IgD-negative memory B cell (primary cell): ENCODE results near the gene LACC1. TPM values are rescaled to one million over a fixed set of nuclear protein-coding genes. Genes with fewer than 3 reads are reported as not detected.

ENCODE experiments used
- H3K27ac Mint-ChIP-seq, 3 donors: one replicate each; pipeline ENCODE4 v1.8.0; 2020 to 2022; ENCODE audit warnings: mild to moderate bottlenecking in 3 of 3, mixed read lengths in 3 of 3, moderate library complexity in 1 of 3
- H3K27me3 Mint-ChIP-seq: one replicate; pipeline ENCODE4 v1.8.0; 2021; ENCODE audit warnings: mixed read lengths
- H3K36me3 Mint-ChIP-seq: one replicate; pipeline ENCODE4 v1.8.0; 2020; ENCODE audit warnings: mild to moderate bottlenecking, mixed read lengths
- H3K4me1 Mint-ChIP-seq, 3 donors: one replicate each; pipeline ENCODE4 v1.8.0; 2020 to 2022; ENCODE audit warnings: mixed read lengths in 3 of 3, mild to moderate bottlenecking in 1 of 3
- H3K4me3 Mint-ChIP-seq, 4 donors: one replicate each; pipeline ENCODE4 v1.8.0; 2020 to 2022; ENCODE audit warnings: mild to moderate bottlenecking in 4 of 4, mixed read lengths in 4 of 4, moderate library complexity in 3 of 4
- H3K9me3 Mint-ChIP-seq, 3 donors: one replicate each; pipeline ENCODE4 v1.8.0; 2020 to 2021; ENCODE audit warnings: mixed read lengths in 3 of 3, mild to moderate bottlenecking in 1 of 3
- polyA plus RNA-seq: library from polyadenylated mRNA; unstranded; fragments of 300-500 nt; fragmentation: Illumina TruSeq; gene quantifications from one replicate; pipeline ENCODE4 v1.2.3, GENCODE V29; 2021

LACC1 gene
- polyA plus RNA-seq, 1 donor from 2014 or later, result 2.0 TPM

DNA sequence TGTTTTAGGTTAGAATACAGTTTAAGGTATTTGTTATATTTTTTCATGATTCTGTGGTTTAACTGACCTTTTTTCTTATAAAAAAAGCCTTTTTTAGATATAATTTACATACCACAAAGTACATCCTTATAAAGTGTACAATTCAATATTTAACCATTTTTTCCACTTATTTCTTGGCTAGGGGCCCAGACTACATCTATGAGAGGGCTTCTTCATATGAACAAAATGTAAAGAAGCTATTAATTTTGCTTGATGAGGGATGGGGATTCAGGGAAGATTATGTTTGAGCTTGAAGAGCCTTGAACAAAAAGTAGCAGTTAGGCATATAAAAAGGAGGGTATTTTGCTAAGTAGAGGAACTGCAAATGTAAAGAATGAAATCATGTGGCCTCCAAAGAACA, 2.4 kb upstream of the LACC1 start:
- Mint-ChIP-seq H3K4me3 (peak overlapping the region; percentile 65 to 98 (median 96)), H3K9me3 (no peaks in the 10 kb centered on the region), H3K27ac (peak overlapping the region; percentile 81 to 98 (median 88))

DNA sequence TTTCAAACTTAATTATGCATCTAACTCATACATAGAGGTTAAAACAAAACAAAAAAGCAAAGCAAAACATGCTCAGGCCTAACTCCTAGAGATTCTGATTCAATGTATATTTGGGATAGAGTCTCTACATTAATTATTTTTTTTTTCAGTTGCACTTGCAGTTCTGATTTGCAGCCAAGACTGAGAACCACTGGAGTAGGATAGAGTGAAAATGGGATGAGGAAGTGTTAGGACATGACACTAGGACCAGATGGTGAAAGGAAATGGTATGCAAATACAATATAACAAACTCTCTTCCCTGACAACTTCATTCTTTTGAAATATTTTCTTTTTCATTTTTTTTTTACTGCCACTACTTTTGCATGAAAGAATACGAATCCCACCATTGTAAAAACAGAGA, 1.9 kb upstream of the LACC1 start:
- no peaks in the 10 kb centered on the region for H3K27me3 Mint-ChIP-seq
- H3K27ac Mint-ChIP-seq, result peak overlapping the region; percentile 81 to 98 (median 88)
- no peaks in the 10 kb centered on the region for H3K36me3 Mint-ChIP-seq
- H3K9me3 Mint-ChIP-seq, result no peaks in the 10 kb centered on the region
- peak overlapping the region; percentile 65 to 98 (median 96) for H3K4me3 Mint-ChIP-seq
- peaks cover 25 to 29% (median 29%) of the 10 kb centered on the region in 3 donors for H3K4me1 Mint-ChIP-seq

More for the DNA sequence above, 2.4 kb upstream of the LACC1 start:
- Mint-ChIP-seq H3K27me3 (no peaks in the 10 kb centered on the region), H3K4me1 (peaks cover 25 to 29% (median 29%) of the 10 kb centered on the region in 3 donors), H3K36me3 (no peaks in the 10 kb centered on the region)

DNA sequence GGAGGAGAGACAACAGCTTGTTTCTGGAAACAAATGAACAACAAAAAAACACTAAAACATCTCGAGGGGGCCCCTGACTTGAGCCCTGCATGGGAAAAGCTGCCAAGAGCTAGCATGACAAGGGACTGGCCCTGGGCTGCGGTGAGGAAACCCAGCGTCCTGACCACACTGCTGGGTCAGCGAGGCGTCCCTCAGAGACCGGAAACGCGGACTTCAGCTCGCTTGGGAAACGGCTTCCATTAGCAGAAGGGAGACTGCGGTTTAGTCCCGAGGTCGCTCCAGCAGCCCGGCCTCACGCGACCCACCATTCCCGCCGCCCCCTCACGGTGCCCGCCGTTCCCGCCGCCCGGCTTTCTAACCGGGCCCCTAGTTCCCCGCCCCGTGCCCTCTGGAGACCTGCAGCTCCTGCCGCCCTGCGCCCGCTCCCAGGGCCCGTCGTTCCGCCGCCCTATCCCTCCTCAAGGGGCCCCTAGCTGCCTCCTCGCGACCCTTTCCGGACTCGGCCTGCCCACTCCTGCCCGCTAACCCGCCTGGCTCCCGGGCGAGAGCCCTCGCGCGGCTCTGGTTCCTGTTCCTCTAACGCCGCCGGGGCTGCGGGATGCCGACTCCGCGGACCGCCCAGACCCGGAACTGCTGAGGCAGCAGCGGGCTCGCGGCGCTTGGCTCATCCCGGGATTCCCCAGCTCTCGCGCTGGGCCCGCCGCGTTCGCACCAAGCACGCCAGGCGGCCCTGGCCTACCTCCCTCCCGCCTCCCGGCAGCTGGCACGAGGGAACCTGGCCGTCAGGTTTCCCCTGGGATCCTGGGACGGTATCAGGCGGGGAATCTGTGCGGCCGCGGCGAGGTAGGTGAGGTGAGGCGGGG, 581 bp upstream of the LACC1 start, which contains the start of gene CCDC122:
CCDC122 (minus strand) TSS at position 849 of the 863 bp plus-strand sequence. CDS start 10,364 bp downstream, outside the sequence.
- no peaks in the 10 kb centered on the region for H3K36me3 Mint-ChIP-seq
- H3K27ac Mint-ChIP-seq, result peak within 1 kb of the TSS; percentile 81 to 98 (median 95)
- H3K4me3 Mint-ChIP-seq, result peak within 1 kb of the TSS; percentile 93 to 98 (median 96)
- H3K27me3 Mint-ChIP-seq, result no peaks in the 10 kb centered on the region
- H3K9me3 Mint-ChIP-seq, result no peaks in the 10 kb centered on the region
- peaks cover 25 to 29% (median 29%) of the 10 kb centered on the region in 3 donors for H3K4me1 Mint-ChIP-seq

DNA sequence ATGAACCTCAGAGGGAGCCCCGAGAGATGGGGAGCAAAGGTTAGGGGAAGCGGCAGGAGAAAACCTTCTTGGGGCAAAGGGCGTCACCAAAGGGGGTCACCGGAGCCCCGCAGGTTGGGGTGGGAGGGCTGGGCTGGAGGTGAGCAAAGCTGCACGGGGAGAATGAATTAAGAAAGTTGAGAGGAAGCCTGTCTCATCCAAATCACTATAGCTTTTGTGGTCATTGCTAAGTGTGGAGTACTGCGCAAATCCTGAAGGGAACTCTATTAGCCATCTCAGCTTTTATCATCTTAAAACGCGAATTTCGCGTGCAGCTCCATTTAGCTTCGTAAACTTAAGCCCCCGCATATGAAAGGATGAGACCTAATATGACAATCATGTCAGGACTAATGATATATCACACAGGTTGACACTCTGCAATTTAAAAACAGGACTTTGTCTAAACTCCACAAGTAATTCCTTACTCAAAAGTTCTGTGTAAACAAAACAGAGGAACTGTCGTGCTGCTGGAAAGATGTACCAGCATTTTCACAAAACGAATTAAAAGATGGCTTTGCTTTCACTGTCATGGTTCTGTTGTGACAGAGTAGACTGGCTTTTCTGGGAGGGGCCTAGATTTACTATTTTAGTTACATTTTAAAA, 631 bp downstream of the LACC1 start:
- H3K4me1 Mint-ChIP-seq, result peaks cover 25 to 29% (median 27%) of the 10 kb centered on the region in 3 donors
- H3K27ac Mint-ChIP-seq, result peak overlapping the region in 2 of 3 donors; percentile 95 to 98
- H3K4me3 Mint-ChIP-seq, result peak overlapping the region; percentile 93 to 98 (median 96)
- H3K36me3 Mint-ChIP-seq, result no peaks in the 10 kb centered on the region
- H3K9me3 Mint-ChIP-seq, result no peaks in the 10 kb centered on the region
- no peaks in the 10 kb centered on the region for H3K27me3 Mint-ChIP-seq

DNA sequence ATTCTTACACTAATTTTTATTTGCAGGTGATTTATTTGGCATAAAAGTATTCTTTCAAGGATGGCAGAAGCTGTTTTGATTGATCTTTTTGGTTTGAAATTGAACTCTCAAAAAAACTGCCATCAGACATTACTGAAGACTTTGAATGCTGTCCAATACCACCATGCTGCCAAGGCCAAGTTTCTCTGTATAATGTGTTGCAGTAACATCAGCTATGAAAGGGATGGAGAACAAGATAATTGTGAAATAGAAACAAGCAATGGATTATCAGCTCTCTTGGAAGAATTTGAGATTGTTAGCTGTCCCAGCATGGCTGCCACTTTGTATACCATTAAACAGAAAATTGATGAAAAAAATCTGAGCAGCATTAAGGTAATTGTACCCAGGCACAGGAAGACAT, 1.2 kb downstream of the LACC1 start:
- H3K27me3 Mint-ChIP-seq, result no peaks in the 10 kb centered on the region
- peaks cover 21 to 29% (median 27%) of the 10 kb centered on the region in 3 donors for H3K4me1 Mint-ChIP-seq
- no peaks in the 10 kb centered on the region for H3K36me3 Mint-ChIP-seq
- no peak overlapping the region for H3K27ac Mint-ChIP-seq
- H3K9me3 Mint-ChIP-seq, result no peaks in the 10 kb centered on the region
- H3K4me3 Mint-ChIP-seq, result peak overlapping the region in 1 of 4 donors; percentile 76

DNA sequence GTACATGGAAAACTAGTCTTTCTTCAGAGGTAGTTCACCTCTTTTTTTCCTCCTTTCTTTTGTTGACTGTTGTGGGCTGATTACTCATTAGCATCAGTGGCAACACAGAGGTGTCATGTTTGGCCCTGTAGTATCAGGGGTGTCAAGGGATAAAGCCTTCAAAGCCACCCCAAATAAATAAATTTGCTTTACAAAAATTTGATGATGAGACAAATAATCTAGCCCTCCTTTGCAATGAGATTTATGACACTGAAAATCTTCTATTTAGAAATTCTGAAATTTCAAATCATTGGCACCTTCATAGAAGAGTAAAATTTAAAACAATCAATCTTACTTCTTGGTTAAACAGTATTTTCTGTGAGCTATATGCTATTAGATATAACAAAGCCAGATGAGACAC, 1.9 kb downstream of the LACC1 start:
- no peaks in the 10 kb centered on the region for H3K27me3 Mint-ChIP-seq
- no peak overlapping the region for H3K27ac Mint-ChIP-seq
- no peaks in the 10 kb centered on the region for H3K9me3 Mint-ChIP-seq
- peaks cover 21 to 27% (median 22%) of the 10 kb centered on the region in 3 donors for H3K4me1 Mint-ChIP-seq
- H3K36me3 Mint-ChIP-seq, result no peaks in the 10 kb centered on the region
- peak overlapping the region in 2 of 4 donors; percentile 4 to 76 for H3K4me3 Mint-ChIP-seq

DNA sequence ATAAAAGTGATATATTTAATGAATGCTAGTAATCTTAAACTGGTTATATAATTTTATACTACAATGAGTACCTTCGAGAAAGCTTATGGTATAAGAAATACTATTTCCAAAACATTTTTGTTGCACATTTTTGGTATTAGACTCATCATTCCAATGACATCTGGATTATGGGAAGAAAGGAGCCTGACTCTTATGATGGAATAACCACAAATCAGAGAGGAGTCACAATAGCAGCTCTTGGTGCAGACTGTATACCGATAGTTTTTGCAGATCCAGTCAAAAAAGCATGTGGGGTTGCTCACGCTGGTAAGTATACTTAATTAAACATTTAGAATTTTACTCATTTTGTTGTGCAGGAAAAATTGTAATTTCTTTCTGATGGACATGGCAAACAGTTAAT, 3.9 kb downstream of the LACC1 start:
- Mint-ChIP-seq H3K9me3 (no peaks in the 10 kb centered on the region), H3K27ac (no peak overlapping the region), H3K4me1 (peaks cover 7 to 10% (median 8%) of the 10 kb centered on the region in 3 donors), H3K36me3 (no peaks in the 10 kb centered on the region), H3K27me3 (no peaks in the 10 kb centered on the region), H3K4me3 (no peak overlapping the region)

DNA sequence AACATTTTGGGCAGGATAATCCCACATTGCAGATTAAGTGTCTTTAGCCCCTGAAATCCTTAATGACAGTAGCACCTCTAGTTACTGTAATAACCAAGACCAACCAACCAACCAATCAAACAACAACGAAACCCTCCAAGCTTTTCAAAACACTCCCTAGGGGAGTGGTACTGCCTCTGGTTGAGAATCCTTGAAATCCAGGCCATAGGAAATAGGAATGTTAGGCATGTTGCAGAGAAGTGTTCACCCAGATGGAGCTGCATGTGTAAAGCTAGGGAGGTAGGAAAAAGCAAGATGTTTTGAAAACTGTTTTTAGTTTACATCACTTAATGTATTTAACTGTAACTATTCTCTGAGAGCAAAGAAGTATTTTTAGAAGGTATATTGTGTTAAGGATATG, 4.5 kb downstream of the LACC1 start:
- H3K4me3 Mint-ChIP-seq, result no peak overlapping the region
- H3K9me3 Mint-ChIP-seq, result no peaks in the 10 kb centered on the region
- H3K27ac Mint-ChIP-seq, result no peak overlapping the region

DNA sequence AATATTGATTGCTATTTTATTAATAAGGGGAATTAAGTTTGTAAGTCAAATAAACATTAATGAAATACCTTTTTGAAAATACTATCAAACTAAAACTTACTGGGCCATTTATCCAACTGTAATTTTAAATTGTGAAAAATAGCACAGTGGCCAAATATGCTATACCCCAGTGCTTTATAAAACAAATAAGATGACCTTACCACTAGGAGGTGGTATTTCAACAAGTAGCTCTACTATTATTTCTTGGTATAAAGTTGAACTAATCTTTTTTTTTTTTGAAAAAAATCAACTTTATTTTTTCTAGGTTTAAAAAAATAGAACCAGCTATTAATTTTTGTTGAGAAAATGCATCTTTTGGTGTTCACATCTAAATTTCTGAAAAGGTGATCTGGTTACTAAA, 14.7 kb downstream of the LACC1 start:
- Mint-ChIP-seq H3K9me3 (no peaks in the 10 kb centered on the region), H3K27me3 (no peaks in the 10 kb centered on the region), H3K4me3 (no peak overlapping the region), H3K27ac (no peak overlapping the region), H3K36me3 (peaks cover 2% of the 10 kb centered on the region), H3K4me1 (no peaks in the 10 kb centered on the region)

More for the DNA sequence above, 4.5 kb downstream of the LACC1 start:
- no peaks in the 10 kb centered on the region for H3K36me3 Mint-ChIP-seq
- H3K27me3 Mint-ChIP-seq, result no peaks in the 10 kb centered on the region
- peaks cover 5 to 8% (median 6%) of the 10 kb centered on the region in 3 donors for H3K4me1 Mint-ChIP-seq

DNA sequence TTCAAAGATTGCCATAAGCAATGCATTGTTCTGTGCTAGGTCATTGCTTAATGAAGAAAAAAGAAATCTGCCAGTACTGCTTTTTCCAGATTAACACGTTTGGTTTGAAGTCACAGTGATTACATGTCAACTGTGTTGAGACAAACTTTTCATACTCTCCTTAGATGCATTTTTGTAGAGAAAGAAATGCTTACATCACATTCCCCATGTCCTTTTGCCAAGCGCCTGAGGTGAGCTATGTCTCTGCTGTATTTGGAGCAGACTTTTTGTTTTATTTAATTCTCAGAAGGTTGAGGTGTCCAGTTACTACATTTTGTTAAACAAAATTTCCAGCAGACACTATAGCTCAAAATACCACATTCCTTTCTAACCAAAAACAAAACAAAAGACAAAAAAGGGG, 16.2 kb downstream of the LACC1 start:
- no peak overlapping the region for H3K4me3 Mint-ChIP-seq
- H3K4me1 Mint-ChIP-seq, result no peaks in the 10 kb centered on the region
- H3K27me3 Mint-ChIP-seq, result no peaks in the 10 kb centered on the region
- H3K27ac Mint-ChIP-seq, result no peak overlapping the region
- no peaks in the 10 kb centered on the region for H3K9me3 Mint-ChIP-seq
- peaks cover 2% of the 10 kb centered on the region for H3K36me3 Mint-ChIP-seq

DNA sequence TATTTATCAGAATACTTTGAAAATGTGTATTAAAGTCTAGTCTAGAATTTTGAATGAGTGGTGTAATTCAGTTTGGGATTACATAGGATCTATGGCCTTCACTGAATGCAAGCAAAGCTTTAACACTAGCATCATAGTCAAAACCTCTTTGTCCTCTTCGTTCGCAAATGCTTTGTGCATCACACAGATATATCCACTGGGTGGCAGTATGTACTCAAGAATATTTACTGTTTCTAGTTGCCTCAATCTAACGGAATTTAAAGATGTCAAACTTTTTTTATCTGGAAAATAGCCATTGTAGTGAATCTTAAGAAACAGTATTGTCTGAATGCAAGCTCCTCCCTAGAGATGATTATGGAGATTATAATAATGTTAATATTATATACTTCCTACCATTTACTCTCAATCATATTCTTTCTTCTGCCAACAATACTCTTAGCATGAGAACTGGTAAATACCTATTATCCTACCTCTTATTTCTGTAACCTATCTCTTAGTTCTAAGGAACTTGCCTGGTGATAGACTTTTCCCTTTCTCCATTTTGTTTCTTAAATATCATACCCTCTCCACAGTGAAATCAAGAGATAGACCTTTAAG, 25.8 kb downstream of the LACC1 start:
- no peak overlapping the region for H3K27ac Mint-ChIP-seq
- peaks cover 15% of the 10 kb centered on the region for H3K27me3 Mint-ChIP-seq
- peaks cover 2% of the 10 kb centered on the region for H3K36me3 Mint-ChIP-seq
- H3K4me1 Mint-ChIP-seq, result peaks cover 0 to 1% (median 0%) of the 10 kb centered on the region in 3 donors
- H3K4me3 Mint-ChIP-seq, result no peak overlapping the region
- H3K9me3 Mint-ChIP-seq, result no peaks in the 10 kb centered on the region

DNA sequence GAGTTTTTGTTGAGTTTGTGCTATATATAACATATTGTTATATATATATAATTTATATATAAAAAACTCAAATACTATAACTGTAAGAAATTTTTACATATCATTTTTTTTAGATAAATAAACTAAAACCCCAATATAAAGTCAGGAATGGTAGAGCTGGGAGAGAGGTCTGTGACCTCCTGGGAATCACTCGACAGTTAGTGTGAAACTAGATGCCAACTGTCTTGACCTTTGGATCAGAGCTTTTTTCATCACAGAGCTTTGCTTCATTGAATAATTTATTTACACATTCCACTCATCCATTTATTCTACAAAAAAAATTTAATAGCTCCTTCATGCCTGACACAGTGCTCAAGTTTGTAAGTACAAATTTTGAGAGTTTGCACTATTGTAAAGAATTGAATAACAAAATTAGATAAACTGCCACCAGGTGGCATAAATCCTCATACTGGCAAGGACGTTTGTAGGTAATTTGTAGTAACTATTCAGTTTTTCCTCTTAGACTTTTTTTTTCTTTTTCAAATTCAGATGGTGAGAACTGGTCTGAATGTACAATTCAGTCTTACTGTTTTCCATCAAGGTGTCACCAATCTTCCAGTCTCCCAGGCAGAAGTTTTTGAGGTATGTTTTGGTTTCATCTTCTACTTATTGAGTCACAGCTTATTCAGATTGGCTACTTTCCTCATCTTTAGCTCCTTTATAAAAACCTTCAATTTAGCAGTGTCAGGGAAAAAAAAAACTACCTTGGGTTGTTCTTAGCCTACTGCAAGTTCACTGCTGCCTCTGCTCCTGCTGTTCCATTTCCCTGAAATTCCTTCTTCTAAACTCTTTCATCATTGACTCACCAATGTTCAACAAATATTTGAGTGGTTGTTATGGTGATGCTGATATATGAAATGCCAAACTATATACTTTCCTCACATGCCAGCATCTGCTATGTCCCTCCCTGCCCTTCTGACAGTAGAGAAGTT, 28.7 kb downstream of the LACC1 start:
- no peaks in the 10 kb centered on the region for H3K9me3 Mint-ChIP-seq
- H3K27ac Mint-ChIP-seq, result no peak overlapping the region
- H3K36me3 Mint-ChIP-seq, result no peaks in the 10 kb centered on the region
- no peak overlapping the region for H3K4me3 Mint-ChIP-seq
- H3K27me3 Mint-ChIP-seq, result peaks cover 15% of the 10 kb centered on the region
- peaks cover 0 to 1% (median 0%) of the 10 kb centered on the region in 3 donors for H3K4me1 Mint-ChIP-seq

DNA sequence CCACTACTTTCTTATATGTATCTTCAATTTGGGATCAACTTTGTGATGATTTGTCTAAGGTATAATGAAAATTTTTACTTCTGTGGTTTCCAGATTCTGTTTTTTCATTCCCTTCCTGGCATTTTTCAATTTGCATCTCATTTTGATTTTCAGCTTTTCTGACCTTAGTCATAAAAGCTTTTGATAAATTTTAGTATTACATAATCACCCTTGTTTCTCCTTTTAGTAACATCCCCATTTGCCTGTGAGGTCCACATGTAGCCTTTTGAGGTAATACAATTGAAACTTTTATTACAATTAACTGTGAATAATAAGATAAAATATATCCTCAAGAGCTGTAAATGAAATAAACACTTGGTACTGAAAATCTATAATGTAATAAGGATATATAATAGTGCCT, 31.2 kb downstream of the LACC1 start:
- H3K27me3 Mint-ChIP-seq, result peaks cover 17% of the 10 kb centered on the region
- peaks cover 0 to 1% (median 0%) of the 10 kb centered on the region in 3 donors for H3K4me1 Mint-ChIP-seq
- H3K27ac Mint-ChIP-seq, result no peak overlapping the region
- no peaks in the 10 kb centered on the region for H3K36me3 Mint-ChIP-seq
- H3K9me3 Mint-ChIP-seq, result no peaks in the 10 kb centered on the region
- no peak overlapping the region for H3K4me3 Mint-ChIP-seq

DNA sequence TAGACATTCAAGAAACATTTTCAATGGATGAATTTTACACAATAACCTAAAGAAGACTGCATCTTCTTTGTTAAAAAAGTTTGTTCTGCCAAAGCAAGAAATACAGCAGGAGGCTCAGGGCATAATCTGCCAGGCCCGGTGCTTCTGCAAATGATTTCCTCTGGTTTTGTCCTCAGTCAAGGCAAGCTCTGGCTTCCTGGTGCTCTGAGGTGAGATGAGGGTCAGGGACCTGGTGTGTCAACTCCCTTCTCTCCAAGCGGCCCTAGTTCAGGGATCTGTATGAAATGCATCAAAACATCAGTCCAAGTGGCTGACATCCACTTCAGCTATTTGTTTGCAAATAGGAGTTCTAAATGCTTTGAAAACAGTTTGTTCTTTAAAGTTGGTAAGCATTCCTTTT, 31.6 kb downstream of the LACC1 start:
- Mint-ChIP-seq H3K27me3 (peaks cover 19% of the 10 kb centered on the region), H3K27ac (no peak overlapping the region), H3K36me3 (no peaks in the 10 kb centered on the region), H3K4me3 (no peak overlapping the region), H3K9me3 (no peaks in the 10 kb centered on the region), H3K4me1 (peaks cover 0 to 1% (median 0%) of the 10 kb centered on the region in 3 donors)
